NCI-H2196 (cell line): Measurements from ENCODE around the gene WBP1.
"Not testable (repeated sequence)": the region's sequence is repeated elsewhere in the genome, so short reads cannot be mapped to it uniquely, and the experiment has no call there.

Experiments used
- DNase-seq: peaks from one replicate; lab custom pipeline; 2025; ENCODE audit not compliant: unreplicated experiment; lab: John Stamatoyannopoulos, UW

Gene WBP1

GRCh38 chr2:74481431-74481830 lies 23.2 kb downstream of the WBP1 start:
- DNase-seq: no peak

GRCh38 chr2:74481961-74482800 lies 23.9 kb downstream of the WBP1 start:
- DNase-seq: no peak

- peak; percentile 77 for DNase-seq
Observed at GRCh38 chr2:74482801-74483674, 24.8 kb downstream of the WBP1 start, which contains the start of the genes CCDC142 and TTC31. TSS of gene CCDC142 (minus strand) at chr2:74482998. CDS start at chr2:74482837, 161 bp downstream. TSS of gene TTC31 (plus strand) at chr2:74483081. CDS start at chr2:74483096, 15 bp downstream.

GRCh38 chr2:74483675-74484164 lies 25.5 kb downstream of the WBP1 start:
- not testable (repeated sequence) for DNase-seq

- DNase-seq: no peak
Observed at GRCh38 chr2:74486141-74486540, 27.9 kb downstream of the WBP1 start.

GRCh38 chr2:74488643-74489481 lies 30.6 kb downstream of the WBP1 start:
- DNase-seq: no peak

GRCh38 chr2:74489906-74490305 lies 31.7 kb downstream of the WBP1 start:
- DNase-seq: no peak

GRCh38 chr2:74491648-74492544 lies 33.7 kb downstream of the WBP1 start:
- no peak for DNase-seq

GRCh38 chr2:74493546-74493945 lies 35.3 kb downstream of the WBP1 start:
- no peak for DNase-seq

GRCh38 chr2:74495440-74495839 lies 37.2 kb downstream of the WBP1 start:
- DNase-seq: no peak

- no peak for DNase-seq
Observed at GRCh38 chr2:74496997-74497776, 38.9 kb downstream of the WBP1 start.

GRCh38 chr2:74497777-74498499 lies 39.7 kb downstream of the WBP1 start:
- no peak for DNase-seq

GRCh38 chr2:74498500-74499266 lies 40.4 kb downstream of the WBP1 start:
- no peak for DNase-seq

- DNase-seq: no peak
Observed at GRCh38 chr2:74499267-74499939, 41.2 kb downstream of the WBP1 start, which contains the start of gene LBX2. TSS of gene LBX2 (minus strand) at chr2:74499603. CDS start at chr2:74499537, 66 bp downstream.

- no peak for DNase-seq
Observed at GRCh38 chr2:74499940-74500577, 41.8 kb downstream of the WBP1 start.

- no peak for DNase-seq
Observed at GRCh38 chr2:74500578-74500946, 42.3 kb downstream of the WBP1 start.
